ENCODE data around the gene UCN3. TPM values are rescaled to one million over a fixed set of nuclear protein-coding genes. Genes with fewer than 3 reads are reported as not detected.

Gene UCN3, protein sequence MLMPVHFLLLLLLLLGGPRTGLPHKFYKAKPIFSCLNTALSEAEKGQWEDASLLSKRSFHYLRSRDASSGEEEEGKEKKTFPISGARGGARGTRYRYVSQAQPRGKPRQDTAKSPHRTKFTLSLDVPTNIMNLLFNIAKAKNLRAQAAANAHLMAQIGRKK
- not detected in 2 replicates for total RNA-seq

DNA sequence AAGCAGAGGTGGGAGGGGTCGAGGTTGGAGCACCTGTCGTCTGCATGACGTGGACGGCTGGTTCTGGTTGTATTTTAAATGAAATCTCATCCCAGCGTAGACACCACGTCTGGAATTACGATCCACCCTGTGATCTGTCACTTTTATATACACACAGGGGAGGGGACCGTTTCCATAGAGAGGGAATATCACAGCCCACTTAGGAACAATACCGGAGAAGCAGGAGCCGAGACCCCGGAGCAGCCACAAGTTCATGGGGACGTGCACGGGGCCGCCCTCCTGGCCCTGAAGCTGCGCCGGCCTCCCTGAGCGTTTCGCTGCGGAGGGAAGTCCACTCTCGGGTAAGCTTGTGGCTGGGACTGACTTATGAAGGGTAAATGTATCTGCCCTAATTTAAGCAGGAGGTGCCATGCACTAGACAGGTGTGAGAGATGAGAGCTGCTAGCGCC, at the start of gene UCN3:
UCN3 (plus strand) TSS at position 77 of the 449 bp plus-strand sequence. CDS start 8,755 bp downstream, outside the sequence.

GRCh38 chr10:5404208-5405041, 39.7 kb downstream of the UCN3 start, which contains the start of gene TUBAL3:
TSS of gene TUBAL3 (minus strand) at chr10:5404828. CDS start at chr10:5404792, 36 bp downstream.

GRCh38 chr10:5412277-5412941, 47.6 kb downstream of the UCN3 start, which contains the start of gene NET1:
TSS of gene NET1 (plus strand) at chr10:5412557. CDS start at chr10:5412693, 136 bp downstream.

Other genes with a start within 250 kb of the UCN3 start
- not detected in 2 replicates for gene AKR1C8, start 179.8 kb upstream of the UCN3 start, total RNA-seq
- gene AKR1C4, start 168.1 kb upstream of the UCN3 start, total RNA-seq = not detected in 2 replicates
- gene TUBAL3, start 39.9 kb downstream of the UCN3 start, total RNA-seq = not detected in 2 replicates
- 8.8 TPM in 2 replicates for gene NET1, start 47.6 kb downstream of the UCN3 start, total RNA-seq
- not detected in 2 replicates for gene CALML5, start 134.6 kb downstream of the UCN3 start, total RNA-seq
- gene CALML3, start 160.0 kb downstream of the UCN3 start, total RNA-seq = under 0.01 TPM in 1 of 2 replicates, not detected in the other